ENCODE data around the gene CCM2L.
"Not testable (repeated sequence)": the region's sequence is repeated elsewhere in the genome, so short reads cannot be mapped to it uniquely, and the experiment has no call there.

Gene CCM2L

DNA sequence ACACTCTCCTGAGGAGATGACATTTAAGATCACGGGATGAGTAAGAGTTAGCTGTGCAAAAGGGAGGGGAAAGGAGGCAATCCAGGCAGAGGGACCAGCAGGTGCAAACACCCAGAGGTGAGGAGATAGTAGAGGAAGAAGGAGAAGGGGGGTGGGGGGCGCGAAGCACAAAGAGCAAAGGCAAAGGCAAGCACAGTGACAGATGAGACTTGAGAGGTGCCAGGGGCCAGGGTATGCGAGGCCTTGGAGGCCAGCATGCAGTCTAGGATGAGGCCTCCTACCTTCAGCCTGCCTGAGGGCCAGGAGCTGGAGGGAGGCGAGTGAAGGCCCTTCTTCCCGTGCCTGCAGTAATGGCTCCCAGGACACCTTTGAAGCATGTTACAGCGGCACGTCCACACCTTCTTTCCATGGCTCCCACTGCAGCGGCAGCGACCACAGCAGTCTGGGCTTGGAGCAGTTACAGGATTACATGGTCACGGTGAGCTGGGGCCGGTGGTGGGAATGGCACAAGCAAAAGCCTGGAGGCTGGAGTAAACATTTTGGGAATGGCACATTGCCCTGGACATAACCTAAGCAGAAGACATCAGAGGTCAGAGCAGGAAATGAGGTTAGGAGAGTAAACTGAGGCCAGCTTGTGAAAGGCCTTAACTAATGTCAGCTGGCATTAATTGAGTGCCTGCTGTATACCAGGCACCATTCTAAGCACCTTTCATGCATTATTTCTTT is 18.6 kb downstream of the CCM2L start:
- Histone ChIP-seq H3K9ac (ENCODE audit: insufficient read length) (no peak overlapping the region), H3K27ac (no peak overlapping the region), H3K9me3 (ENCODE audit: low read depth, low read length) (no peaks in the 10 kb centered on the region), H3K4me3 (no peak overlapping the region), H3K36me3 (ENCODE audit: insufficient read depth, low read length) (no peaks in the 10 kb centered on the region)
- TF ChIP-seq FOXP2 (optimal IDR thresholded peaks at IDR 0.05; ENCODE audit: control extremely low read depth, extremely low read length, insufficient read depth), result no peak
- no peak for DNase-seq (ENCODE audit: low read depth, low spot score)

DNA sequence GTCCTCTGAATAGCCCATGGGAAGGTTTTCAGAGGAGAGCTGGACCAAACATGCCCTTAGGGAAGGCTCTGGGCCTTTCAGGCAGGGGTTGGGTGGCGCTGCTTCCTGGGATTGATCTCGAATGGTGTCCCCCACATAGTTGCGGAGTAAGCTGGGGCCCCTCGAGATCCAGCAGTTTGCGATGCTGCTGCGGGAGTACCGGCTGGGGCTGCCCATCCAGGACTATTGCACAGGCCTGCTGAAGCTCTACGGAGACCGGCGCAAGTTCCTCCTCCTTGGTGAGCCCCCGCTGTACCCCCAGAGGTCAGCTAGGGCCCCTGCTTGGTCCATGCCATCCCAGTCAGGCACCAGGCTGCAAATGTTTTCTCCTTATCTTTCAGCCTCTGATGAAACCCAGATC is 19.3 kb downstream of the CCM2L start:
- DNase-seq (ENCODE audit: low read depth, low spot score), result no peak
- Histone ChIP-seq H3K36me3 (ENCODE audit: insufficient read depth, low read length) (no peaks in the 10 kb centered on the region), H3K9ac (ENCODE audit: insufficient read length) (no peak overlapping the region), H3K9me3 (ENCODE audit: low read depth, low read length) (no peaks in the 10 kb centered on the region), H3K4me3 (no peak overlapping the region), H3K27ac (no peak overlapping the region)
- TF ChIP-seq EZH2 (IDR thresholded peaks at IDR 0.05) (no peak), FOXP2 (optimal IDR thresholded peaks at IDR 0.05; ENCODE audit: control extremely low read depth, extremely low read length, insufficient read depth) (no peak), POLR2AphosphoS5 (IDR thresholded peaks at IDR 0.05; ENCODE audit: borderline replicate concordance, low read depth, low read length) (no peak)

DNA sequence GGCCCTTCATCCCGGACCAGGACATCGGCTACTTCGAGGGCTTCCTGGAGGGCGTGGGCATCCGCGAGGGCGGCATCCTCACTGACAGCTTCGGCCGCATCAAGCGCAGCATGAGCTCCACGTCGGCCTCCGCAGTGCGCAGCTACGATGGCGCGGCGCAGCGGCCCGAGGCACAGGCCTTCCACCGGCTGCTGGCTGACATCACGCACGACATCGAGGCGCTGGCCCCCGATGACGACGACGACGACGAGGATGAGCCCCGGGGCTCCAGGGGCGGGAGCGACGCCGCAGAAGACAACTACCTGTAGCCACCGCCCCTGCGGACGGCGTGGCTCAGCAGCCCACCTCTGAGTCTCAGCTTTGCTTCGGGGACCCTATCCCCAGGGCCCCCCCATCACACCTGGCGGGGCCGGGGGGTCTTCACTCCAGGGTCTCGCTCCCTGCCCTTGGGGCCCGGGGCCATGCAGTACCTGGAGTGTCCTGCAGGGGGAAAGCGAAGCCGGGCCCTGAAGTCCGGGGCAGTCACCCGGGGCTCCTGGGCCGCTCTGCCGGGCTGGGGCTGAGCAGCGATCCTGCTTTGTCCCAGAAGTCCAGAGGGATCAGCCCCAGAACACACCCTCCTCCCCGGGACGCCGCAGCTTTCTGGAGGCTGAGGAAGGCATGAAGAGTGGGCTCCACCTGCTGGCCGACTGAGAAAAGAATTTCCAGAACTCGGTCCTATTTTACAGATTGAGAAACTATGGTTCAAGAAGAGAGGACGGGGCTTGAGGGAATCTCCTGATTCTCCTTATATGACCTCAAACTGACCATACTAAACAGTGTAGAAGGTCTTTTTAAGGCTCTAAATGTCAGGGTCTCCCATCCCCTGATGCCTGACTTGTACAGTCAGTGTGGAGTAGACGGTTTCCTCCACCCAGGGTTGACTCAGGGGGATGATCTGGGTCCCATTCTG is 21.0 kb downstream of the CCM2L start:
- TF ChIP-seq EZH2 (IDR thresholded peaks at IDR 0.05) (no peak), POLR2AphosphoS5 (IDR thresholded peaks at IDR 0.05; ENCODE audit: borderline replicate concordance, low read depth, low read length) (no peak), FOXP2 (optimal IDR thresholded peaks at IDR 0.05; ENCODE audit: control extremely low read depth, extremely low read length, insufficient read depth) (no peak)
- H3K36me3 ChIP-seq (ENCODE audit: insufficient read depth, low read length), result no peaks in the 10 kb centered on the region
- H3K27ac ChIP-seq, result no peak overlapping the region
- H3K4me3 ChIP-seq, result peak overlapping the region; percentile 57
- H3K9ac ChIP-seq (ENCODE audit: insufficient read length), result no peak overlapping the region
- peak; percentile 10 for DNase-seq (ENCODE audit: low read depth, low spot score)
- no peaks in the 10 kb centered on the region for H3K9me3 ChIP-seq (ENCODE audit: low read depth, low read length)

DNA sequence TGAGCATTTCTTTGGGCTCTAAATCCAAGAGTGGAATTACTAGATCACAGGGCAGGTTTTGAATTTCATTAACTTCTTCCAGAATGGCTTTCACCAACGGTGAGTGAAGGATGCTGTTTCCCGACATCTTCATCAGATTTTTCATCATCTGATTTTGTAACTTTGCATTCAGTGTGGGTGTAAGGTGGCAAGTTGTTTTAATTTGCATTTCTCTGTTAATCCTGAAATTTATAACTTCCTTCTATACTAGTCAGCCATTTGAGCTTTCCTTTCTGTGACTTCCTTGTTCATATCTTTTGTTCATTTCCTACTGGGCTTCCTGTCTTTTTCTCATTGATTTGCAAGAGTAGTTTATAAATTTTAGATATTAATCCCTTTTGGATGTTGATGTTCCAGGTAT is 23.1 kb downstream of the CCM2L start:
- TF ChIP-seq POLR2AphosphoS5 (IDR thresholded peaks at IDR 0.05; ENCODE audit: borderline replicate concordance, low read depth, low read length) (no peak), FOXP2 (optimal IDR thresholded peaks at IDR 0.05; ENCODE audit: control extremely low read depth, extremely low read length, insufficient read depth) (no peak), EZH2 (IDR thresholded peaks at IDR 0.05) (no peak)
- Histone ChIP-seq H3K36me3 (ENCODE audit: insufficient read depth, low read length) (no peaks in the 10 kb centered on the region), H3K9ac (ENCODE audit: insufficient read length) (no peak overlapping the region), H3K9me3 (ENCODE audit: low read depth, low read length) (no peaks in the 10 kb centered on the region), H3K4me3 (no peak overlapping the region), H3K27ac (no peak overlapping the region)
- DNase-seq (ENCODE audit: low read depth, low spot score), result no peak

DNA sequence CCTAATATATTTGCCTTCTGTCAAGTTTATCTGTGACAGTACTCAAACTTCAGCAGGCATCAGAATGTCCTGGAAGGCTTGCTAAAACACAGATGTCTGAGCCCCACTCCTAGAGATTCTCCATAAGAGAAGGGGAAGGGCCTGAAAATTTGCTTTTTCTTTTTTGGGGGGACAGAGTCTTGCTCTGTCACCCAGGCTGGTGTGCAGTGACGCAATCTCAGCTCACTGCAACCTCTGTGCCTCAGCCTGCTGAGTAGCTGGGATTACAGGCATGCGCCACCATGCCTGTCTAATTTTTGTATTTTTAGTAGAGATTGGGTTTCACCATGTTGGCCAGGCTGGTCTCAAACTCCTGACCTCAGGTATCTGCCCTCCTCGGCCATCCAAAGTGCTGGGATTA is 23.5 kb downstream of the CCM2L start:
- not testable (repeated sequence) for DNase-seq (ENCODE audit: low read depth, low spot score); H3K9ac ChIP-seq (ENCODE audit: insufficient read length)

DNA sequence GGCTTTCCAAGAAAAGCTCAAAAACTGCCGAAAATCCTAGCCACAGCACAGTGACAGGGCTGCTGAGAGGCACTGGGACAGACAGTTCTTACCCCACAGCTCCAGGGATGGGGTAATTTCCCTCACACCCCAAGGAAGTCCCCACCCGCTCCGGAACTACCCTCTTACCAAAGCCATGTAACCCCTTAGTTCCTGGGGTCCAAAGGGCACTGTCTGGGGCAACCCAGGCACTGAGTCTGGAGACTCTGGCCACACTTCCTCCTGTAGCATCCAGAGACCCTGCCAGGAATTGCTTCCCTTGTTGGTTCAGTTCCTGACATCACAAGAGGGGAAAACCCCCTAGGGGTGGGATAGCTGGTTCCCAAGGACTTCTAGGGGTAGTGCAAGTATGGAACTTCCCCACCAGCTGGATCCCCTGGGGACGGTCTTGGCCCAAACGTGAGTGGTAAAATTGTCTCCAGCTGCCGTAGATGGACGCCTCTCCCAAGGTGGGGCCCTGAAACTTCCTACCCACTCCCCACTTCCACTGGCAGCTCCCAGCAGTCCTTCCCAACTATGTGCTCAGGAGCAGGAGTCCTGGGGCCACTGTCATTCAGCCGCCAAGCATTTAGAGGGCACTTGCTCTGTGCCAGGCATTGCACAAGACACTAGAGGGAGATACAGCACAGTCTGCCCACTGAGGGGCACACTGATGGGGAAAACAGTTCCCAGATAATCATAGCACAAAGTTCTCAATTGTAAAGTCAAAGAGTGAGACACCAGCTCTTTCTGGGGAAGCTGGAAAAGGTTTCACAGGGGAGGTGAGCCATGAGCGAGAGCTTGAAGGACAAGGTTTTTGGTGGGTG is 24.6 kb downstream of the CCM2L start:
- no peak for DNase-seq (ENCODE audit: low read depth, low spot score)
- Histone ChIP-seq H3K4me3 (no peak overlapping the region), H3K9me3 (ENCODE audit: low read depth, low read length) (no peaks in the 10 kb centered on the region), H3K9ac (ENCODE audit: insufficient read length) (no peak overlapping the region), H3K36me3 (ENCODE audit: insufficient read depth, low read length) (no peaks in the 10 kb centered on the region), H3K27ac (no peak overlapping the region)
- TF ChIP-seq EZH2 (IDR thresholded peaks at IDR 0.05) (no peak), FOXP2 (optimal IDR thresholded peaks at IDR 0.05; ENCODE audit: control extremely low read depth, extremely low read length, insufficient read depth) (no peak)

More for the DNA sequence above, 23.5 kb downstream of the CCM2L start:
- H3K36me3 ChIP-seq (ENCODE audit: insufficient read depth, low read length); H3K9me3 ChIP-seq (ENCODE audit: low read depth, low read length); H3K4me3 ChIP-seq; H3K27ac ChIP-seq: not testable (repeated sequence)

DNA sequence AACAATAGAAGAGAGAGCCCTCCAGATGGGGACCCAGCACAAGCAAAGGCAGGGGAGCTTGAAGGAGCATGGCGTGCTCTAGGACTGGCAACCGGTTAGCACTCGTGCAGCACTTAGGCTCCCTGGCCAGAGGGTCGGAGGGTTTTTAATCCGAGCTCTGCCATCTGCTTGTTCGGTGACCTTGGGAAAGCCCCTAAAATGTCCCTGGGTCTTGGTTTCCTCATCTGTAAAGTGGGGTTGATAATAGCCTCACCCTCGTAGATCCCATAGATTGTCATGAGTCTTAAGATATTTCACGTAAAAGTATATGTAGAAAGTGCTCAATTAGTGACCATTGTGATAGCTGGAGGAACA is 25.2 kb downstream of the CCM2L start:
- H3K36me3 ChIP-seq (ENCODE audit: insufficient read depth, low read length), result no peaks in the 10 kb centered on the region
- H3K27ac ChIP-seq, result no peak overlapping the region
- TF ChIP-seq EZH2 (IDR thresholded peaks at IDR 0.05) (no peak), POLR2AphosphoS5 (IDR thresholded peaks at IDR 0.05; ENCODE audit: borderline replicate concordance, low read depth, low read length) (no peak), FOXP2 (optimal IDR thresholded peaks at IDR 0.05; ENCODE audit: control extremely low read depth, extremely low read length, insufficient read depth) (no peak)
- no peak for DNase-seq (ENCODE audit: low read depth, low spot score)
- H3K9ac ChIP-seq (ENCODE audit: insufficient read length), result no peak overlapping the region
- H3K4me3 ChIP-seq, result no peak overlapping the region
- H3K9me3 ChIP-seq (ENCODE audit: low read depth, low read length), result no peaks in the 10 kb centered on the region

DNA sequence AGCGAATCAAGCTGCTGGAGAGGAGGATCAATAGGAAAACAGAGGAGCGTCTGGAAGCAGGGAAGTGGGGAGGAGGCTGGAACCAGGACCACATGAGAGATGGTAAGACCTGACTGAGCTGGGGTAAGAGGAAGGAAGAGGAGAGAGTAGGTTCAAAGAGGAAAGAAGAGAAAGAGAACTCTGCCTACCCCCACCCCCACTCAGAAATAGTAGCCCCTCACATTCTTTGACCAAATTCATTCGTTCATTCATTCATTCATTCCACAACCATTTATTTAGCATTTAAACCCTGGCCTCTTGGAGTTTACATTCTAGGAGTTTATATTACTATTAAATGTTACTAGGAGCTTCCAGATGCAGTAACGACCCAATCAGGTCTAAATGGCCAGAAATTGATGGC is 26.0 kb downstream of the CCM2L start:
- no peaks in the 10 kb centered on the region for H3K36me3 ChIP-seq (ENCODE audit: insufficient read depth, low read length)
- no peak for DNase-seq (ENCODE audit: low read depth, low spot score)

More for the DNA sequence above, 26.0 kb downstream of the CCM2L start:
- H3K9ac ChIP-seq (ENCODE audit: insufficient read length), result no peak overlapping the region
- H3K27ac ChIP-seq, result no peak overlapping the region
- no peaks in the 10 kb centered on the region for H3K9me3 ChIP-seq (ENCODE audit: low read depth, low read length)
- H3K4me3 ChIP-seq, result no peak overlapping the region
- TF ChIP-seq POLR2AphosphoS5 (IDR thresholded peaks at IDR 0.05; ENCODE audit: borderline replicate concordance, low read depth, low read length), result no peak
- TF ChIP-seq EZH2 (IDR thresholded peaks at IDR 0.05), result no peak
- no peak for TF ChIP-seq FOXP2 (optimal IDR thresholded peaks at IDR 0.05; ENCODE audit: control extremely low read depth, extremely low read length, insufficient read depth)
